ENCODE results near the gene ZNF318. TPM values are rescaled to one million over a fixed set of nuclear protein-coding genes. Genes with fewer than 3 reads are reported as not detected.
"Not testable (repeated sequence)": the region's sequence is repeated elsewhere in the genome, so short reads cannot be mapped to it uniquely, and the experiment has no call there.

ZNF318 gene
- total RNA-seq, 1 donor from 2014 or later = 17.6 TPM

GRCh38 chr6:43394982-43395381, 25.5 kb upstream of the ZNF318 start:
- no peaks in the 10 kb centered on the region for H3K79me2 ChIP-seq (ENCODE audit: low read depth)
- no peaks in the 10 kb centered on the region for H3K9me3 ChIP-seq (ENCODE audit: low read depth)
- no peak overlapping the region for H3K4me3 ChIP-seq
- H3K4me2 ChIP-seq = no peak overlapping the region
- no peak overlapping the region for H3K9ac ChIP-seq
- H3K4me1 Mint-ChIP-seq = peaks cover 22% of the 10 kb centered on the region
- peaks cover 10% of the 10 kb centered on the region for H3K27me3 Mint-ChIP-seq (ENCODE audit: insufficient read depth, low read depth)
- H3F3A ChIP-seq (ENCODE audit: low read depth) = no peaks in the 10 kb centered on the region
- DNase-seq (ENCODE audit: low spot score) = no peak
- H3K36me3 ChIP-seq = no peaks in the 10 kb centered on the region
- H2AFZ ChIP-seq (replicated peaks) = no peak overlapping the region
- H3K4me3 Mint-ChIP-seq = no peak overlapping the region
- no peak overlapping the region for H3K27ac ChIP-seq
- H4K20me1 ChIP-seq (ENCODE audit: low read depth) = no peaks in the 10 kb centered on the region
- H3K27me3 ChIP-seq = no peaks in the 10 kb centered on the region
- no peaks in the 10 kb centered on the region for H3K36me3 Mint-ChIP-seq
- H3K4me1 ChIP-seq = peaks cover 8% of the 10 kb centered on the region
- TF ChIP-seq, protein P1, sequence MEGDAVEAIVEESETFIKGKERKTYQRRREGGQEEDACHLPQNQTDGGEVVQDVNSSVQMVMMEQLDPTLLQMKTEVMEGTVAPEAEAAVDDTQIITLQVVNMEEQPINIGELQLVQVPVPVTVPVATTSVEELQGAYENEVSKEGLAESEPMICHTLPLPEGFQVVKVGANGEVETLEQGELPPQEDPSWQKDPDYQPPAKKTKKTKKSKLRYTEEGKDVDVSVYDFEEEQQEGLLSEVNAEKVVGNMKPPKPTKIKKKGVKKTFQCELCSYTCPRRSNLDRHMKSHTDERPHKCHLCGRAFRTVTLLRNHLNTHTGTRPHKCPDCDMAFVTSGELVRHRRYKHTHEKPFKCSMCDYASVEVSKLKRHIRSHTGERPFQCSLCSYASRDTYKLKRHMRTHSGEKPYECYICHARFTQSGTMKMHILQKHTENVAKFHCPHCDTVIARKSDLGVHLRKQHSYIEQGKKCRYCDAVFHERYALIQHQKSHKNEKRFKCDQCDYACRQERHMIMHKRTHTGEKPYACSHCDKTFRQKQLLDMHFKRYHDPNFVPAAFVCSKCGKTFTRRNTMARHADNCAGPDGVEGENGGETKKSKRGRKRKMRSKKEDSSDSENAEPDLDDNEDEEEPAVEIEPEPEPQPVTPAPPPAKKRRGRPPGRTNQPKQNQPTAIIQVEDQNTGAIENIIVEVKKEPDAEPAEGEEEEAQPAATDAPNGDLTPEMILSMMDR (IDR thresholded peaks at IDR 0.05) = no peak
- TF ChIP-seq EZH2phosphoT487 (IDR thresholded peaks at IDR 0.05) (no peak), EZH2 (IDR thresholded peaks at IDR 0.05) (no peak)
- no peaks in the 10 kb centered on the region for H3K9me3 Mint-ChIP-seq
- no peak overlapping the region for H3K27ac Mint-ChIP-seq

DNA sequence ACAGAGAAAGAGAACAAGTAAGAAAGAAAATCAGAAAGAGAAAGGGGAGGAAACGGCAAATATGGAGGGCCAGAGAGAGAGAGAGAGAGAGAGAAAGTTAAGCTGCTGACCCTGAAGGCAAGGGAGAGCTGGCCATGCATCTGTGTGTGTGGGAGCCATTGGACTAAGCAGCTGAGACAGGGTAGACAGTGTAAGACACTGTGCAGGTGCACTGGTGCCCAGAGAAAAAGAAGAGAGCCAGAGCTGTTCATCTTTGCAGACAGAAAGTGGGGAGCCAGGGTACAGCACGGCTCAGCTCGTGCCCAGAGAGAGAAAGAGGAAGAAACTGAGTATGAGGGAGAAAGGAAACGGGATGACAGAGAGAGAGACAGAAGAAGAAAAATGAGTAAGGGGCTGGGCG, 24.2 kb upstream of the ZNF318 start:
- Histone ChIP-seq H3K27ac (no peak overlapping the region), H3K4me1 (peaks cover 8% of the 10 kb centered on the region), H3K9me3 (ENCODE audit: low read depth) (no peaks in the 10 kb centered on the region), H3K9ac (no peak overlapping the region), H3F3A (ENCODE audit: low read depth) (no peaks in the 10 kb centered on the region), H2AFZ (replicated peaks) (peak overlapping the region; percentile 84), H3K4me3 (no peak overlapping the region), H3K36me3 (no peaks in the 10 kb centered on the region), H3K27me3 (no peaks in the 10 kb centered on the region), H3K79me2 (ENCODE audit: low read depth) (no peaks in the 10 kb centered on the region), H4K20me1 (ENCODE audit: low read depth) (no peaks in the 10 kb centered on the region), H3K4me2 (no peak overlapping the region)
- Mint-ChIP-seq H3K4me3 (no peak overlapping the region), H3K4me1 (peaks cover 22% of the 10 kb centered on the region), H3K9me3 (no peaks in the 10 kb centered on the region), H3K27me3 (ENCODE audit: insufficient read depth, low read depth) (peaks cover 8% of the 10 kb centered on the region), H3K27ac (peak overlapping the region; percentile 4), H3K36me3 (no peaks in the 10 kb centered on the region)
- TF ChIP-seq EZH2 (IDR thresholded peaks at IDR 0.05) (no peak), EZH2phosphoT487 (IDR thresholded peaks at IDR 0.05) (no peak)
- TF ChIP-seq, protein P1 (IDR thresholded peaks at IDR 0.05) = no peak
- no peak for DNase-seq (ENCODE audit: low spot score)

DNA sequence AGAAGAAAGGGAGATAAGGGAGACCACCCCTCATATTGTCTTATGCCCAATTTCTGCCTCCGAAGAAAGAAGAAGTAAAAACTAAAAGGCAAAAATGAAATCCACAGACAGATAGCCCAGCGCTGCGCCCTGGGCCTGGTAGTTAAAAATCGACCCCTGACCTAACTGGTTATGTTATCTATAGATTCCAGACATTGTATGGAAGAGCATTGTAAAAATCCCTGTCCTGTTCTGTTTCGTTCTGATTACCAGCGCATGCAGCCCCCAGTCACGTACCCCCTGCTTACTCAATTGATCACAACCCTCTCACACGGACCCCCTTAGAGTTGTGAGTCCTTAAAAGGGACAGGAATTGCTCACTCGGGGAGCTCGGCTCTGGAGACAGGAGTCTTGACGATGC, 23.7 kb upstream of the ZNF318 start:
- H3F3A ChIP-seq (ENCODE audit: low read depth); H3K36me3 ChIP-seq; H3K27ac Mint-ChIP-seq; H3K36me3 Mint-ChIP-seq; H3K4me2 ChIP-seq; DNase-seq (ENCODE audit: low spot score); H3K4me3 ChIP-seq; H3K9me3 Mint-ChIP-seq; H3K4me3 Mint-ChIP-seq; H4K20me1 ChIP-seq (ENCODE audit: low read depth); H3K9ac ChIP-seq; H3K27me3 ChIP-seq; H3K27me3 Mint-ChIP-seq (ENCODE audit: insufficient read depth, low read depth); H3K4me1 ChIP-seq; H3K79me2 ChIP-seq (ENCODE audit: low read depth); H3K27ac ChIP-seq; H3K9me3 ChIP-seq (ENCODE audit: low read depth): not testable (repeated sequence)
- H3K4me1 Mint-ChIP-seq = peaks cover 22% of the 10 kb centered on the region
- H2AFZ ChIP-seq (replicated peaks) = peak overlapping the region; percentile 84

DNA sequence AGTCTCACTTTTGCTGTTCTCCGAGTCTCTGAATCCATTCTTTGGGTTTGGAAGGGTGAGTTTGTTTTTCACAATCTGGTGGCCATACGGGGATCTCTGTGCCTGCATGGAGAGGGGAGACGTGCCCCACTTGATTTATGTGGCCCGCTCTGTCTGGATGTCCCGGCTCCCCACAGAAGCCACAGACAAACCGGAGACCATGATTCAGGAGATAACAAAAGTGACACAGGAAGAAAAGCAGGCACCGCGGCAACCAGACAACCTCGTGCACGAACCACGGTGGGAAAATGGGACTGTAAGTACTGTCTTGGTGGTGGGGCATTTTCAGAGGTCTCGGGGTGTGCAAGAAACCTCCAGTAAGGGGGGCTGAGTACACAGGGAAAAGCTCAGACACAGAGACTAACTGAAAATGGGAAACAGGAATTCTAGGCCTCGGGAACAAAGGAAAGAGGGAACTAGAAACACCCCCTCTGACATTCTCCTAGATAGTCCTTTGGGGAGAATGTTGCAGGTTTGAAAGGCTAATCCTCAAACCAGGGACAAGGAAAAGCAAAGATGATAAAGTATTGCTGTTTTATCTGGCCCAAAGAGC, 22.1 kb upstream of the ZNF318 start:
- Histone ChIP-seq H3K27me3 (no peaks in the 10 kb centered on the region), H3K27ac (no peak overlapping the region), H3K4me2 (peak overlapping the region; percentile 25), H4K20me1 (ENCODE audit: low read depth) (no peaks in the 10 kb centered on the region), H3K79me2 (ENCODE audit: low read depth) (no peaks in the 10 kb centered on the region), H2AFZ (replicated peaks) (peak overlapping the region; percentile 93), H3K4me1 (peaks cover 8% of the 10 kb centered on the region), H3F3A (ENCODE audit: low read depth) (no peaks in the 10 kb centered on the region), H3K4me3 (no peak overlapping the region), H3K36me3 (no peaks in the 10 kb centered on the region), H3K9me3 (ENCODE audit: low read depth) (no peaks in the 10 kb centered on the region), H3K9ac (no peak overlapping the region)
- no peak overlapping the region for H3K4me3 Mint-ChIP-seq
- H3K27ac Mint-ChIP-seq = peak overlapping the region; percentile 61
- no peak for DNase-seq (ENCODE audit: low spot score)
- H3K9me3 Mint-ChIP-seq = no peaks in the 10 kb centered on the region
- peaks cover 22% of the 10 kb centered on the region for H3K4me1 Mint-ChIP-seq
- no peaks in the 10 kb centered on the region for H3K36me3 Mint-ChIP-seq
- H3K27me3 Mint-ChIP-seq (ENCODE audit: insufficient read depth, low read depth) = peaks cover 8% of the 10 kb centered on the region
- TF ChIP-seq, protein P1 (IDR thresholded peaks at IDR 0.05) = no peak
- no peak for TF ChIP-seq EZH2phosphoT487 (IDR thresholded peaks at IDR 0.05)
- TF ChIP-seq EZH2 (IDR thresholded peaks at IDR 0.05) = no peak

DNA sequence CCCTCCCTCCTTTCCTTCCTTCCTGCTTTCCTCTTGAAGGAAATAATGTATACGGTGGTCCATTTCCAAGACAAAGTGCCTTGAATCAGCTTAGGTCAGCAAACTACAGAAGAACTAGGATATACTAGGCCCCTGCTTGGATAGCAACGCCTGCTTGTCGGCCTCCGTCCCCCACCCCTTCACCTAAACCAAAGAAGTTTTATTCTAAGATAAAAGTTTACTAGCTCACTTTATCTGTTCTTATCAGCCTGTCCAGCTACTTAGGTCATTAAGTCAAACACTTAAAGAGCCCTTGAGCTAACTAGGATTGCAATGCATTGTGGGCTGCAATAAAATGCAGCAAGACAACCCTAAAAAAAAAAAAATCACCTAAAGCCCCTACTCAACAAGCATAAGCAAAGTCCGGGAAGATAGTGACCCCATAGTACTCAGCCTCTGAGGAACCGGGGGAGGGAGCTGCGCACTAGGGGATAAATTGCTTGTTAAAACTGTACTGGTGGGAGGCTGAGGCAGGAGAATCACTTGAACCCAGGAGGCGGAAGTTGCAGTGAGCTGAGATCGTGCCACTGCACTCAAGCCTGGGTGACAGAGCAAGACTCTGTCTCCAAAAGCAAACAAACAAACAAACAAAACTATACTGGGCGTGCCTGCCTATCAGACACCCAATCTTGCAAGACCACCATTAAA, 21.4 kb upstream of the ZNF318 start:
- H3K4me1 ChIP-seq; H3F3A ChIP-seq (ENCODE audit: low read depth); H3K4me3 Mint-ChIP-seq; H3K79me2 ChIP-seq (ENCODE audit: low read depth); H3K4me3 ChIP-seq; H3K27me3 Mint-ChIP-seq (ENCODE audit: insufficient read depth, low read depth); H3K9me3 Mint-ChIP-seq; H3K27me3 ChIP-seq; H3K27ac ChIP-seq; H3K4me2 ChIP-seq; H3K36me3 ChIP-seq; H3K9ac ChIP-seq; H3K36me3 Mint-ChIP-seq; H3K9me3 ChIP-seq (ENCODE audit: low read depth); DNase-seq (ENCODE audit: low spot score); H4K20me1 ChIP-seq (ENCODE audit: low read depth): not testable (repeated sequence)
- peak overlapping the region; percentile 34 for H3K27ac Mint-ChIP-seq
- H2AFZ ChIP-seq (replicated peaks) = peak overlapping the region; percentile 93
- H3K4me1 Mint-ChIP-seq = peaks cover 22% of the 10 kb centered on the region

Data from neural progenitor cell (in vitro differentiated cells).